ENCODE measurements around the gene BPIFB4. TPM values are rescaled to one million over a fixed set of nuclear protein-coding genes. Genes with fewer than 3 reads are reported as not detected.

Gene BPIFB4
- total and polyA plus RNA-seq, 9 of the 15 experiments (the other 6 are each of a cell fraction or from before 2014, with no cell fraction given), result not detected

DNA sequence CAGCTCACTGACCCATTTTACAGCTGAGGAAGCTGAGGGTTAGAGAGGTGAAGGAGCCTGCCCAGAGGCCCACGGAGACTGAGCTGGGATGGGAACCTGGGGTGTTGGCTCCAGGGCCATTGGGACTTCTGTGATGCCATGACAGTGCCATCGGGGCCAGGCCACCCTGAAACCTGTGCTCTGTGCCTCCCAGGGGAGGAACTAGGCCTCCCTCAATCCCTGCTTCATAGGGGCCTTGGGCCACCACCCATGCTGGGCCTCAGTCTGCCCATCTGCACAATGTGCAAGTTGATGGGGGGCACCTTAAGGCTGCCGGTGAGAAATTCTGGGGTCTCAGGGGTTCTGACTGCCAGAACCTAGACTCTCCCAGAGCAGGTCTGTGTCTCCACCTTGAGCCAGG lies 24.9 kb downstream of the BPIFB4 start:
- in situ Hi-C loops (cut with MboI) (no loop called here), intact Hi-C loops (cut with micrococcal nuclease) (no loop called here)
- no peaks in the 10 kb centered on the region for H3K36me3 ChIP-seq (ENCODE audit: control insufficient read depth, insufficient read depth, low read length)
- H3K4me2 ChIP-seq (ENCODE audit: insufficient read depth, low read length), result no peak overlapping the region
- H3K27ac ChIP-seq (ENCODE audit: extremely low read depth, low read depth, low read length), result no peak overlapping the region
- no peak overlapping the region for H3K4me3 ChIP-seq
- no TSS peak for BruUV-seq (replicated peaks)
- no peak overlapping the region for H2AFZ ChIP-seq (ENCODE audit: low read depth, low read length)
- CTCF ChIA-PET (ENCODE audit: low intra/inter-chr PET ratio), result no interaction called here
- ATAC-seq, result no peak
- no peak overlapping the region for H3K9ac ChIP-seq (ENCODE audit: insufficient read depth in 1 of 2, low read depth in 2 of 2, low read length in 2 of 2)
- no peaks in the 10 kb centered on the region for H3K9me3 ChIP-seq (replicated peaks; ENCODE audit: control insufficient read depth, insufficient read depth, low read depth, low read length)
- no peak for DNase-seq (ENCODE audit: extremely low read depth in 1 of 4, low spot score in 3 of 4)
- TF ChIP-seq ZNF324 (CRISPR knock-in tag; IDR thresholded peaks at IDR 0.05), result no peak
- H3K9me1 ChIP-seq (ENCODE audit: control insufficient read depth, insufficient read depth, low read length), result peaks cover 4% of the 10 kb centered on the region
- H3K79me2 ChIP-seq (ENCODE audit: control insufficient read depth, insufficient read depth, low read length), result no peaks in the 10 kb centered on the region
- 4% methylated on average over 3 of the region's 3 CpGs for WGBS (ENCODE audit: insufficient coverage, low coverage, missing lambda C conversion rate)
- FAIRE-seq, result no peak
- POLR2A ChIA-PET, result interaction anchor here (0.6 to 0.7 kb wide), 2 partner anchors 30 to 212 kb away, joined by 3 to 4 read pairs; no protein-coding TSS in a partner anchor
- no peaks in the 10 kb centered on the region for H3K4me1 ChIP-seq (replicated peaks in 1 of 2; ENCODE audit: control insufficient read depth in 2 of 2, insufficient read depth in 2 of 2, low read length in 2 of 2)
- H4K20me1 ChIP-seq (replicated peaks; ENCODE audit: control insufficient read depth, insufficient read depth, low read length), result peaks cover 4% of the 10 kb centered on the region; the same call in 1 of the 2 replicates
- peaks cover 5 to 34% of the 10 kb centered on the region in 2 experiments; a peak in 4 of 5 replicates for H3K27me3 ChIP-seq (ENCODE audit: control insufficient read depth in 2 of 2, insufficient read depth in 2 of 2, low read length in 2 of 2)

DNA sequence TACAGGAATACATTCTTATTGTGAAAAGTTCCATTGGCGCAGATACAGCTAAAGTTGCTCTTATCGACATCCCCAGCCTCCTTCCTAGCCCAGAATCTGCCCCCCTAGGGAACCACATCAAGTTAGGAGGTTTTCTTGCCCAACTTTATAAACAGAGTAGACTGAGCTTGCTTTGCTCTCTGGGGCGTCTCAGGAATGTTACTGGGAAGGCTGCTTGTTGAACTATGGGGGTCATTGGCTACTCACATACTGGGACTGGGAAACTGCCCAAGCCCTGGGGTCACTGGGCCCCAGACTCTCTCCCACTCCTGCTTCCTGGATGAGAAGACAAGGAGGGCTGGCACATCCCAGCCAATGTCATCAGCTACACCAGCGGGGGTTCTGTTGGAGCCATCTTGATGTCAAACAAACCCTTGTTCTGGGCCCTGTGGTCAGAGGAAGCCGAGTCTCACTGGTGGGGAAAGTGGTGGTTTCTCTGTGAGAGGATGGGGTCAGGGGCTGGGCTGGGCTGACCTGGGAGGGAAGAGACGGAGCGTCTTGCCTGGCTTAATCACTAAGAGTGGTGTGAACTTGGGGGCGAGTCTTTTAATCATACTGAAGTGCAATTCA lies 26.0 kb downstream of the BPIFB4 start:
- Histone ChIP-seq H3K79me2 (ENCODE audit: control insufficient read depth, insufficient read depth, low read length) (no peaks in the 10 kb centered on the region), H3K27me3 (ENCODE audit: control insufficient read depth in 2 of 2, insufficient read depth in 2 of 2, low read length in 2 of 2) (peaks cover 5 to 34% of the 10 kb centered on the region in 2 experiments; a peak in 4 of 5 replicates), H3K27ac (ENCODE audit: extremely low read depth, low read depth, low read length) (no peak overlapping the region), H3K36me3 (ENCODE audit: control insufficient read depth, insufficient read depth, low read length) (no peaks in the 10 kb centered on the region), H3K4me3 (no peak overlapping the region), H3K9me1 (ENCODE audit: control insufficient read depth, insufficient read depth, low read length) (peaks cover 4% of the 10 kb centered on the region), H3K4me1 (replicated peaks in 1 of 2; ENCODE audit: control insufficient read depth in 2 of 2, insufficient read depth in 2 of 2, low read length in 2 of 2) (no peaks in the 10 kb centered on the region), H2AFZ (ENCODE audit: low read depth, low read length) (no peak overlapping the region), H3K9ac (ENCODE audit: insufficient read depth in 1 of 2, low read depth in 2 of 2, low read length in 2 of 2) (no peak overlapping the region), H3K9me3 (replicated peaks; ENCODE audit: control insufficient read depth, insufficient read depth, low read depth, low read length) (no peaks in the 10 kb centered on the region), H3K4me2 (ENCODE audit: insufficient read depth, low read length) (no peak overlapping the region), H4K20me1 (replicated peaks; ENCODE audit: control insufficient read depth, insufficient read depth, low read length) (peaks cover 4% of the 10 kb centered on the region; the same call in 1 of the 2 replicates)
- DNase-seq (ENCODE audit: extremely low read depth in 1 of 4, low spot score in 3 of 4), result no peak
- ATAC-seq, result no peak
- FAIRE-seq, result no peak
- intact Hi-C loops (cut with micrococcal nuclease), result no loop called here
- POLR2A ChIA-PET, result interaction anchor here (1.2 kb wide), 1 partner anchor 16 kb away, joined by 5 read pairs; no protein-coding TSS in a partner anchor
- CTCF ChIA-PET (ENCODE audit: low intra/inter-chr PET ratio), result no interaction called here
- WGBS (ENCODE audit: insufficient coverage, low coverage, missing lambda C conversion rate), result 0% methylated on average over 8 of the region's 8 CpGs
- in situ Hi-C loops (cut with MboI), result no loop called here
- no TSS peak for BruUV-seq (replicated peaks)
- TF ChIP-seq SMARCC2 (IDR thresholded peaks at IDR 0.05; ENCODE audit: low read depth), result no peak
- TF ChIP-seq TCF7L2 (IDR thresholded peaks at IDR 0.05; ENCODE audit: low read depth, low read length), result no peak
- TF ChIP-seq PCBP1 (IDR thresholded peaks at IDR 0.05; ENCODE audit: low read depth, low read length, poor library complexity, severe bottlenecking), result no peak
- no peak for TF ChIP-seq KDM1A (IDR thresholded peaks at IDR 0.05)
- TF ChIP-seq TSC22D4 (tag; IDR thresholded peaks at IDR 0.05), result no peak
- TF ChIP-seq ARID1B (IDR thresholded peaks at IDR 0.05), result no peak
- TF ChIP-seq, protein P1, sequence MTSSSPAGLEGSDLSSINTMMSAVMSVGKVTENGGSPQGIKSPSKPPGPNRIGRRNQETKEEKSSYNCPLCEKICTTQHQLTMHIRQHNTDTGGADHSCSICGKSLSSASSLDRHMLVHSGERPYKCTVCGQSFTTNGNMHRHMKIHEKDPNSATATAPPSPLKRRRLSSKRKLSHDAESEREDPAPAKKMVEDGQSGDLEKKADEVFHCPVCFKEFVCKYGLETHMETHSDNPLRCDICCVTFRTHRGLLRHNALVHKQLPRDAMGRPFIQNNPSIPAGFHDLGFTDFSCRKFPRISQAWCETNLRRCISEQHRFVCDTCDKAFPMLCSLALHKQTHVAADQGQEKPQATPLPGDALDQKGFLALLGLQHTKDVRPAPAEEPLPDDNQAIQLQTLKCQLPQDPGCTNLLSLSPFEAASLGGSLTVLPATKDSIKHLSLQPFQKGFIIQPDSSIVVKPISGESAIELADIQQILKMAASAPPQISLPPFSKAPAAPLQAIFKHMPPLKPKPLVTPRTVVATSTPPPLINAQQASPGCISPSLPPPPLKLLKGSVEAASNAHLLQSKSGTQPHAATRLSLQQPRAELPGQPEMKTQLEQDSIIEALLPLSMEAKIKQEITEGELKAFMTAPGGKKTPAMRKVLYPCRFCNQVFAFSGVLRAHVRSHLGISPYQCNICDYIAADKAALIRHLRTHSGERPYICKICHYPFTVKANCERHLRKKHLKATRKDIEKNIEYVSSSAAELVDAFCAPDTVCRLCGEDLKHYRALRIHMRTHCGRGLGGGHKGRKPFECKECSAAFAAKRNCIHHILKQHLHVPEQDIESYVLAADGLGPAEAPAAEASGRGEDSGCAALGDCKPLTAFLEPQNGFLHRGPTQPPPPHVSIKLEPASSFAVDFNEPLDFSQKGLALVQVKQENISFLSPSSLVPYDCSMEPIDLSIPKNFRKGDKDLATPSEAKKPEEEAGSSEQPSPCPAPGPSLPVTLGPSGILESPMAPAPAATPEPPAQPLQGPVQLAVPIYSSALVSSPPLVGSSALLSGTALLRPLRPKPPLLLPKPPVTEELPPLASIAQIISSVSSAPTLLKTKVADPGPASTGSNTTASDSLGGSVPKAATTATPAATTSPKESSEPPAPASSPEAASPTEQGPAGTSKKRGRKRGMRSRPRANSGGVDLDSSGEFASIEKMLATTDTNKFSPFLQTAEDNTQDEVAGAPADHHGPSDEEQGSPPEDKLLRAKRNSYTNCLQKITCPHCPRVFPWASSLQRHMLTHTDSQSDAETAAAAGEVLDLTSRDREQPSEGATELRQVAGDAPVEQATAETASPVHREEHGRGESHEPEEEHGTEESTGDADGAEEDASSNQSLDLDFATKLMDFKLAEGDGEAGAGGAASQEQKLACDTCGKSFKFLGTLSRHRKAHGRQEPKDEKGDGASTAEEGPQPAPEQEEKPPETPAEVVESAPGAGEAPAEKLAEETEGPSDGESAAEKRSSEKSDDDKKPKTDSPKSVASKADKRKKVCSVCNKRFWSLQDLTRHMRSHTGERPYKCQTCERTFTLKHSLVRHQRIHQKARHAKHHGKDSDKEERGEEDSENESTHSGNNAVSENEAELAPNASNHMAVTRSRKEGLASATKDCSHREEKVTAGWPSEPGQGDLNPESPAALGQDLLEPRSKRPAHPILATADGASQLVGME (CRISPR knock-in tag; IDR thresholded peaks at IDR 0.05), result no peak
- no peak for TF ChIP-seq ZNF561 (CRISPR knock-in tag; conservative IDR thresholded peaks at IDR 0.05)
- no peak for TF ChIP-seq ZNF41 (CRISPR knock-in tag; conservative IDR thresholded peaks at IDR 0.05)
- no peak for TF ChIP-seq RBFOX2 (IDR thresholded peaks at IDR 0.05; ENCODE audit: low read depth, low read length)

Data from K562 (cell line).